Aorta (tissue), 5 donors: Measurements from ENCODE around the gene CENPL. TPM values are rescaled to one million over a fixed set of nuclear protein-coding genes. Genes with fewer than 3 reads are reported as not detected.

Experiments used
- ATAC-seq: fragments of 200-7000 bp; cut with Tn5 transposase; one replicate; pipeline ENCODE4 v1.9.1; 2022; ENCODE audit warnings: moderate library complexity; ENCODE audit not compliant: low FRiP score
- DNase-seq, 2 donors: peaks; one replicate each; pipeline ENCODE4 v3.0.0-alpha.2; 2020
- H3K27ac ChIP-seq, 2 donors: one replicate each; pipeline ENCODE4 v1.5.1; 2013; ENCODE audit warnings: low read length in 2 of 2, mild to moderate bottlenecking in 2 of 2, moderate library complexity in 2 of 2, control low read depth in 1 of 2, inconsistent platforms in 1 of 2, low read depth in 1 of 2
- H3K27me3 ChIP-seq, 2 donors: one replicate each; pipeline ENCODE4 v1.6.1; 2013; ENCODE audit warnings: control low read depth in 1 of 2, low read length in 1 of 2, mild to moderate bottlenecking in 1 of 2, moderate library complexity in 1 of 2; ENCODE audit not compliant: insufficient read depth in 2 of 2, control insufficient read depth in 1 of 2
- H3K36me3 ChIP-seq, 2 donors: one replicate each; pipeline ENCODE4 v1.6.1; 2013; ENCODE audit warnings: control low read depth in 1 of 2, low read length in 1 of 2, mild to moderate bottlenecking in 1 of 2; ENCODE audit not compliant: insufficient read depth in 2 of 2, control insufficient read depth in 1 of 2
- H3K4me1 ChIP-seq, 2 donors: one replicate each; pipeline ENCODE4 v1.6.1; 2013; ENCODE audit warnings: low read length in 2 of 2, control low read depth in 1 of 2, mild to moderate bottlenecking in 1 of 2, moderate library complexity in 1 of 2; ENCODE audit not compliant: insufficient read depth in 2 of 2, control insufficient read depth in 1 of 2
- H3K4me3 ChIP-seq, 2 donors: one replicate each; pipeline ENCODE4 v1.5.1; 2013; ENCODE audit warnings: low read length in 2 of 2, control low read depth in 1 of 2, mild to moderate bottlenecking in 1 of 2
- H3K9me3 ChIP-seq: one replicate; pipeline ENCODE4 v1.6.1; 2013; ENCODE audit warnings: mild to moderate bottlenecking, low read length; ENCODE audit not compliant: control insufficient read depth
- WGBS, 2 donors: extraction: QIAGEN DNeasy Blood & Tissue Kit; methylation state at CpG; one replicate each; pipeline ENCODE4 v1.1.7; 2013; 5-methylcytosine and 5-hydroxymethylcytosine counted together
- intact Hi-C, 2 donors: fragments of 100-400 bp; cut with DNase I; formaldehyde crosslinking; loops; one replicate each; pipeline versions ENCODE4 v1.14.2 to v1.15.0; 2022
- polyA plus RNA-seq, 2 donors: library from polyadenylated mRNA; stranded (reverse); fragments of 200-250 nt; gene quantifications; one replicate each; pipeline ENCODE4 v1.2.3, GENCODE V29; 2013
- total RNA-seq, 2 donors: library from RNA; stranded (reverse); fragmentation: NEBNext Ultra II Directional; extraction: Animal tissue kit (Norgen Biotek cat#: 25700); gene quantifications; one replicate each; pipeline ENCODE4 v1.2.1, GENCODE V29; 2021
- donor health status: healthy with polysubstance abuse.
- donor health status: Bipolar disorder and iron deficiency.
- donor health status: DM: no; HTN: no; CAD: no.
- donor health status: DM: no; HTN: no; CAD: no.
- donor health status: DM: yes; HTN: yes; CAD: no.

The CENPL gene
- total and polyA plus RNA-seq, 4 donors = 1.9 to 5.9 (median 4.7) TPM

GRCh38 chr1:173758110-173758509, 66.6 kb downstream of the CENPL start:
- H3K36me3 ChIP-seq = peaks cover 11 to 14% of the 10 kb centered on the region in 2 donors
- 97 to 98% methylated on average over 7 of the region's 7 CpGs for WGBS, 2 donors
- no peaks in the 10 kb centered on the region for H3K4me1 ChIP-seq
- no peaks in the 10 kb centered on the region for H3K27me3 ChIP-seq
- intact Hi-C loops = no loop called here
- no peaks in the 10 kb centered on the region for H3K9me3 ChIP-seq
- ATAC-seq (no peak), DNase-seq (no peak)
- H3K4me3 ChIP-seq = no peak overlapping the region
- no peak overlapping the region for H3K27ac ChIP-seq

DNA sequence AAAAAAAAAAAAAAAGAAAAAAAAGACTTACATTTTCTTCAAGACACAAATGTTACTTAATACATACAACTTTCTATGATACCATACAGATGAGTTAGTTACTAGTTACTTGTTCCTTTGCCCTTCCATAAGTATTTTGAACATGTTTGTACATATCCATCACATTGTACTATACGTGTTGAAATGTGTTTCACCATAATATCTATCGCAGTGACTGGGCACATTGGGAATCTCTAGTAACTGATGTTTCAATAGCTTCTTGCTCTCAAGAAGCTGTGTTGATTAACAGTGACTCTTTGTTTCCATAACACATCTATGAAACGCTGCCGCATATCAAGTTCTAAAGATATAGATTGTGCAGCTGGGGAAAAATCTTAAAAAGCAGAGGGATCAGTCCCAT, 67.0 kb downstream of the CENPL start:
- Histone ChIP-seq H3K27ac (no peak overlapping the region), H3K36me3 (peaks cover 11 to 14% of the 10 kb centered on the region in 2 donors), H3K9me3 (no peaks in the 10 kb centered on the region), H3K27me3 (no peaks in the 10 kb centered on the region), H3K4me3 (no peak overlapping the region), H3K4me1 (no peaks in the 10 kb centered on the region)
- DNase-seq = no peak
- no peak for ATAC-seq
- intact Hi-C loops = no loop called here
- WGBS, 2 donors = 97 to 99% methylated on average over 4 of the region's 4 CpGs

DNA sequence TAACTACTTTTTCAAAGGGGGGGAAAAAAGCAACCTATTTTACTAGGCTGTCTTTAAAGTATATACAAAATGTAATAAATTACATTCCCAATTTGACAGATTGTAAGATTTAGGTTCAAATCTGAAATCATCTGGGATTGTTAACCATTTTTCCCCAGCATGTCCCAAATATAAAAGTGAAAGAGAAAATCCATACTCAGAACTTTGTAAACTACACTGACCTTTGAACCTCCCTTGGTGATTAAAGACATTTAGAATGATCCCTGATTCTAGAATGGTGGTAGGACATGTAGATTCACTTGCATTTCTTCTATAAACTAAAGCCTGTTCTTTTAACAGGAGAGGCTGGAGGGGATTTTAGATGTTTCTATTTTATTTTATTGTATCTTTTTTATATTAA, 70.9 kb downstream of the CENPL start:
- no peak overlapping the region for H3K4me3 ChIP-seq
- intact Hi-C loops = no loop called here
- DNase-seq = no peak
- no peak for ATAC-seq
- no peaks in the 10 kb centered on the region for H3K4me1 ChIP-seq
- no peaks in the 10 kb centered on the region for H3K27me3 ChIP-seq
- no peaks in the 10 kb centered on the region for H3K9me3 ChIP-seq
- H3K36me3 ChIP-seq = peaks cover 11% of the 10 kb centered on the region in 2 donors
- H3K27ac ChIP-seq = no peak overlapping the region

Other genes starting within 250 kb of the CENPL start
- gene SLC9C2, start 221.8 kb downstream of the CENPL start, total RNA-seq = not detected
- not detected for gene SLC9C2, start 221.8 kb downstream of the CENPL start, polyA plus RNA-seq
- gene TEX50, start 189.5 kb downstream of the CENPL start, total RNA-seq = not detected
- gene TEX50, start 189.5 kb downstream of the CENPL start, polyA plus RNA-seq = not detected
- under 1 TPM; 0.33 to 0.39 TPM for gene ANKRD45, start 155.0 kb downstream of the CENPL start, total RNA-seq
- under 1 TPM in 1 of 2 donors, not detected in 1; 0.28 TPM for gene ANKRD45, start 155.0 kb downstream of the CENPL start, polyA plus RNA-seq
- gene KLHL20, start 109.9 kb downstream of the CENPL start, total RNA-seq = 10 to 100 TPM; 28.5 to 35.2 TPM
- gene KLHL20, start 109.9 kb downstream of the CENPL start, polyA plus RNA-seq = 10 to 100 TPM; 13.3 to 17.4 TPM
- gene DARS2, start 210 bp downstream of the CENPL start, total RNA-seq = 1 to 10 TPM; 8.6 to 10.0 TPM
- 1 to 10 TPM; 2.0 to 3.6 TPM for gene DARS2, start 210 bp downstream of the CENPL start, polyA plus RNA-seq
- gene GAS5, start 43.1 kb upstream of the CENPL start, total RNA-seq = 100 to 1,000 TPM; 201 to 307 TPM
- gene GAS5, start 43.1 kb upstream of the CENPL start, polyA plus RNA-seq = 100 to 1,000 TPM; 382 to 898 TPM
- gene ZBTB37, start 43.5 kb upstream of the CENPL start, total RNA-seq = 10 to 100 TPM; 14.2 to 19.9 TPM
- gene ZBTB37, start 43.5 kb upstream of the CENPL start, polyA plus RNA-seq = 1 to 10 TPM in 1 of 2 donors, under 1 TPM in 1; 0.63 to 1.9 TPM
- not detected for gene SERPINC1, start 92.4 kb upstream of the CENPL start, total RNA-seq
- gene SERPINC1, start 92.4 kb upstream of the CENPL start, polyA plus RNA-seq = under 1 TPM in 1 of 2 donors, not detected in 1; 0.25 TPM
- 10 to 100 TPM; 33.9 to 51.7 TPM for gene RC3H1, start 197.5 kb upstream of the CENPL start, total RNA-seq
- 1 to 10 TPM; 4.5 to 5.4 TPM for gene RC3H1, start 197.5 kb upstream of the CENPL start, polyA plus RNA-seq